HG03521 (cell line): ENCODE results near the gene P2RX6.
A peak's percentile ranks its signal among the peaks of the same experiment; 100 is the strongest.

Source experiments
- ATAC-seq: cut with Tn5 transposase; IDR thresholded peaks from one replicate; pipeline ENCODE4 v1.9.1; 2021; ENCODE audit warnings: mild to moderate bottlenecking, moderate library complexity; ENCODE audit not compliant: unreplicated experiment

The P2RX6 gene

GRCh38 chr22:20979243-20979809, 35.6 kb upstream of the P2RX6 start:
- no peak for ATAC-seq

GRCh38 chr22:20979940-20980453, 35.0 kb upstream of the P2RX6 start:
- no peak for ATAC-seq

- ATAC-seq, result no peak
Observed at GRCh38 chr22:20980523-20980922, 34.4 kb upstream of the P2RX6 start.

- no peak for ATAC-seq
Observed at GRCh38 chr22:20980938-20981722, 33.8 kb upstream of the P2RX6 start.

GRCh38 chr22:20981787-20982562, 33.0 kb upstream of the P2RX6 start, which contains the start of gene LZTR1:
LZTR1 (plus strand) TSS chr22:20982297; CDS start chr22:20982372, 75 bp downstream.
- peak; percentile 81 for ATAC-seq

- ATAC-seq, result peak; percentile 4
Observed at GRCh38 chr22:20982563-20982882, 32.4 kb upstream of the P2RX6 start.

- ATAC-seq, result no peak
Observed at GRCh38 chr22:20983081-20983771, 31.7 kb upstream of the P2RX6 start.

GRCh38 chr22:20985720-20986119, 29.2 kb upstream of the P2RX6 start:
- ATAC-seq, result no peak

- ATAC-seq, result no peak
Observed at GRCh38 chr22:20986365-20986764, 28.6 kb upstream of the P2RX6 start.

GRCh38 chr22:20987375-20987774, 27.6 kb upstream of the P2RX6 start:
- no peak for ATAC-seq

- no peak for ATAC-seq
Observed at GRCh38 chr22:20988573-20989322, 26.2 kb upstream of the P2RX6 start.

GRCh38 chr22:20989323-20990138, 25.4 kb upstream of the P2RX6 start:
- no peak for ATAC-seq

GRCh38 chr22:20990184-20991180, 24.5 kb upstream of the P2RX6 start:
- ATAC-seq, result no peak

GRCh38 chr22:20991252-20992055, 23.5 kb upstream of the P2RX6 start:
- no peak for ATAC-seq

- ATAC-seq, result no peak
Observed at GRCh38 chr22:20992056-20992442, 22.9 kb upstream of the P2RX6 start.

GRCh38 chr22:20992456-20993303, 22.3 kb upstream of the P2RX6 start:
- no peak for ATAC-seq
